ENCODE results near the gene PPP6R1. TPM values are rescaled to one million over a fixed set of nuclear protein-coding genes. Genes with fewer than 3 reads are reported as not detected.

The PPP6R1 gene
- total RNA-seq, 1 experiment from 2014 or later = 172 TPM

DNA sequence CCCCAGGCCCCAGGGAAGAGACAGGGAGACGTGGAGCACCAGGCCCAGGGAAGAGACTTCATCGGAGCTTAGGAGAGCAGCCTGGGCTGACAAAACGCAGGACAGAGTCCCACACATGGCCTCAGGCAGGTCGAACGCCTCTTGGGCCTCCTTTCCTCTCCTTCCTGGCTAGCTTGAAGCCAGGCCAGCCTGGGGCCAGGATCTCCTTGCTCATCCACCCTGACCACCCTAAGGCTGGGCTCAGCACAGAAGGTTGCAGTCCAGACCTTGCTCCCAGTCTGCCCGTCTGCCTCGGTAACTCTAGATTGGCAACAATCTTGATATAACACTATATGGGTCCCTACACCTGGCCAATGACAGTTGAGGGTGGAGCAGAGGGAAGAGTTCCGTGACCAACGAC lies 10.1 kb downstream of the PPP6R1 start:
- in situ Hi-C loops (cut with HindIII; ENCODE audit: low pct_unique_long_range_greater_than_20kb, low sequenced_read_pairs) = no loop called here
- peaks cover 19% of the 10 kb centered on the region; the same call in 1 of the 2 replicates for H3K4me1 ChIP-seq (ENCODE audit: control insufficient read depth, insufficient read depth, low read length)
- H3K36me3 ChIP-seq (ENCODE audit: control insufficient read depth, insufficient read depth, low read length) = peaks cover 3% of the 10 kb centered on the region; the same call in 1 of the 2 replicates
- H3K4me3 ChIP-seq (ENCODE audit: low read depth in 2 of 2, low read length in 2 of 2) = no peak overlapping the region
- no TSS peak for BruUV-seq (replicated peaks)
- intact Hi-C loops (cut with micrococcal nuclease; ENCODE audit: unreplicated experiment) = no loop called here
- ChIA-PET CTCF (no interaction called here), POLR2A (no interaction called here)
- no peak for ATAC-seq
- H3K9me3 ChIP-seq (ENCODE audit: control insufficient read depth, insufficient read depth, low read depth, low read length) = no peaks in the 10 kb centered on the region
- no peak overlapping the region for H3K27ac ChIP-seq (ENCODE audit: low read length)
- no peaks in the 10 kb centered on the region for H3K27me3 ChIP-seq (ENCODE audit: control insufficient read depth, insufficient read depth, low read length)
- TF ChIP-seq TCF7L2 (IDR thresholded peaks at IDR 0.05; ENCODE audit: low read depth, low read length) (no peak), POLR2AphosphoS5 (IDR thresholded peaks at IDR 0.05; ENCODE audit: low read depth, low read length) (no peak)
- TF ChIP-seq, protein P1, sequence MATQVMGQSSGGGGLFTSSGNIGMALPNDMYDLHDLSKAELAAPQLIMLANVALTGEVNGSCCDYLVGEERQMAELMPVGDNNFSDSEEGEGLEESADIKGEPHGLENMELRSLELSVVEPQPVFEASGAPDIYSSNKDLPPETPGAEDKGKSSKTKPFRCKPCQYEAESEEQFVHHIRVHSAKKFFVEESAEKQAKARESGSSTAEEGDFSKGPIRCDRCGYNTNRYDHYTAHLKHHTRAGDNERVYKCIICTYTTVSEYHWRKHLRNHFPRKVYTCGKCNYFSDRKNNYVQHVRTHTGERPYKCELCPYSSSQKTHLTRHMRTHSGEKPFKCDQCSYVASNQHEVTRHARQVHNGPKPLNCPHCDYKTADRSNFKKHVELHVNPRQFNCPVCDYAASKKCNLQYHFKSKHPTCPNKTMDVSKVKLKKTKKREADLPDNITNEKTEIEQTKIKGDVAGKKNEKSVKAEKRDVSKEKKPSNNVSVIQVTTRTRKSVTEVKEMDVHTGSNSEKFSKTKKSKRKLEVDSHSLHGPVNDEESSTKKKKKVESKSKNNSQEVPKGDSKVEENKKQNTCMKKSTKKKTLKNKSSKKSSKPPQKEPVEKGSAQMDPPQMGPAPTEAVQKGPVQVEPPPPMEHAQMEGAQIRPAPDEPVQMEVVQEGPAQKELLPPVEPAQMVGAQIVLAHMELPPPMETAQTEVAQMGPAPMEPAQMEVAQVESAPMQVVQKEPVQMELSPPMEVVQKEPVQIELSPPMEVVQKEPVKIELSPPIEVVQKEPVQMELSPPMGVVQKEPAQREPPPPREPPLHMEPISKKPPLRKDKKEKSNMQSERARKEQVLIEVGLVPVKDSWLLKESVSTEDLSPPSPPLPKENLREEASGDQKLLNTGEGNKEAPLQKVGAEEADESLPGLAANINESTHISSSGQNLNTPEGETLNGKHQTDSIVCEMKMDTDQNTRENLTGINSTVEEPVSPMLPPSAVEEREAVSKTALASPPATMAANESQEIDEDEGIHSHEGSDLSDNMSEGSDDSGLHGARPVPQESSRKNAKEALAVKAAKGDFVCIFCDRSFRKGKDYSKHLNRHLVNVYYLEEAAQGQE (IDR thresholded peaks at IDR 0.05; ENCODE audit: insufficient read depth in 1 of 2, low read depth in 2 of 2, low read length in 1 of 2) = no peak
- TF ChIP-seq, protein P2, sequence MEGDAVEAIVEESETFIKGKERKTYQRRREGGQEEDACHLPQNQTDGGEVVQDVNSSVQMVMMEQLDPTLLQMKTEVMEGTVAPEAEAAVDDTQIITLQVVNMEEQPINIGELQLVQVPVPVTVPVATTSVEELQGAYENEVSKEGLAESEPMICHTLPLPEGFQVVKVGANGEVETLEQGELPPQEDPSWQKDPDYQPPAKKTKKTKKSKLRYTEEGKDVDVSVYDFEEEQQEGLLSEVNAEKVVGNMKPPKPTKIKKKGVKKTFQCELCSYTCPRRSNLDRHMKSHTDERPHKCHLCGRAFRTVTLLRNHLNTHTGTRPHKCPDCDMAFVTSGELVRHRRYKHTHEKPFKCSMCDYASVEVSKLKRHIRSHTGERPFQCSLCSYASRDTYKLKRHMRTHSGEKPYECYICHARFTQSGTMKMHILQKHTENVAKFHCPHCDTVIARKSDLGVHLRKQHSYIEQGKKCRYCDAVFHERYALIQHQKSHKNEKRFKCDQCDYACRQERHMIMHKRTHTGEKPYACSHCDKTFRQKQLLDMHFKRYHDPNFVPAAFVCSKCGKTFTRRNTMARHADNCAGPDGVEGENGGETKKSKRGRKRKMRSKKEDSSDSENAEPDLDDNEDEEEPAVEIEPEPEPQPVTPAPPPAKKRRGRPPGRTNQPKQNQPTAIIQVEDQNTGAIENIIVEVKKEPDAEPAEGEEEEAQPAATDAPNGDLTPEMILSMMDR (IDR thresholded peaks at IDR 0.05) = no peak
- no peak for DNase-seq (ENCODE audit: low read depth, low spot score)

DNA sequence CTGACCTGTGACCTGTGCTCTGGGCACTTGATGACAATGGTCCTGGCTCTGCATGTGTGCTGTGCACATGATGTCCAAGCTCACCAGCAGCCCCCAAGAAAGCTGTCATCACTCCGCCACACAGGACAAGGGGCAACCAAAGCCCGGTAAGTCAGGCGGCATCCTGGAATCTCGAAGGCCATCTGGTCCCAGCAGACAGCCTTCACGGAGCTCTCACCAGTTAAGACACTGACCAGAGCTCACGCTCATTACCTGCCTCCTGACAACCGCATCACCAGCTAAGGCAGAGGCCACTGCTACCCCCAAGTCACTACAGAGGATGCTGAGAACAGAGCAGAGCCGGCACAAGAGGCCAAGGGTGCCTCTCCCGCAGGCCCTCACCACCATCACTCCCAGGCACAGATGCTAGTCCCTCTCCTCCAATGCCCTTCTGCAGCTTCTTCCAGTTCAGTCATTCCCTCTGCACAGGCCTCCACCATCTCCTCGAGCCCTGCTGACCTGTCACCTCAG lies 10.6 kb downstream of the PPP6R1 start:
- no peaks in the 10 kb centered on the region for H3K9me3 ChIP-seq (ENCODE audit: control insufficient read depth, insufficient read depth, low read depth, low read length)
- H3K27ac ChIP-seq (ENCODE audit: low read length) = no peak overlapping the region
- no TSS peak for BruUV-seq (replicated peaks)

More for the DNA sequence above, 10.6 kb downstream of the PPP6R1 start:
- POLR2A ChIA-PET = interaction anchor here (0.5 kb wide), 1 partner anchor 166 kb away, joined by 3 read pairs; no protein-coding TSS in a partner anchor
- Histone ChIP-seq H3K27me3 (ENCODE audit: control insufficient read depth, insufficient read depth, low read length) (no peaks in the 10 kb centered on the region), H3K4me3 (ENCODE audit: low read depth in 2 of 2, low read length in 2 of 2) (no peak overlapping the region), H3K36me3 (ENCODE audit: control insufficient read depth, insufficient read depth, low read length) (peaks cover 3% of the 10 kb centered on the region; the same call in 1 of the 2 replicates), H3K4me1 (ENCODE audit: control insufficient read depth, insufficient read depth, low read length) (peaks cover 16% of the 10 kb centered on the region; the same call in 1 of the 2 replicates)
- in situ Hi-C loops (cut with HindIII; ENCODE audit: low pct_unique_long_range_greater_than_20kb, low sequenced_read_pairs) (no loop called here), intact Hi-C loops (cut with micrococcal nuclease; ENCODE audit: unreplicated experiment) (no loop called here)
- CTCF ChIA-PET = no interaction called here
- DNase-seq (ENCODE audit: low read depth, low spot score) (no peak), ATAC-seq (no peak)
- TF ChIP-seq SIN3A (IDR thresholded peaks at IDR 0.05; ENCODE audit: borderline replicate concordance, insufficient read depth, low read depth, low read length) (no peak), POLR2AphosphoS5 (IDR thresholded peaks at IDR 0.05; ENCODE audit: low read depth, low read length) (no peak), TCF7L2 (IDR thresholded peaks at IDR 0.05; ENCODE audit: low read depth, low read length) (no peak)
- TF ChIP-seq, protein P1 (IDR thresholded peaks at IDR 0.05; ENCODE audit: insufficient read depth in 1 of 2, low read depth in 2 of 2, low read length in 1 of 2) = no peak
- TF ChIP-seq, protein P2 (IDR thresholded peaks at IDR 0.05) = no peak

All from Panc1 (cell line).